Brain pericyte (primary cell): ENCODE measurements around the gene ANKRD40.
"Not testable (repeated sequence)": the region's sequence is repeated elsewhere in the genome, so short reads cannot be mapped to it uniquely, and the experiment has no call there.

Experiments used
- DNase-seq: peaks from one replicate; pipeline ENCODE4 v3.0.0-alpha.2; 2012; ENCODE audit warnings: low read depth, low spot score

ANKRD40 gene

GRCh38 chr17:50712641-50713040 is 4.9 kb upstream of the ANKRD40 start:
- DNase-seq: no peak

- no peak for DNase-seq
These were observed 2.9 kb upstream of the ANKRD40 start for GRCh38 chr17:50710650-50711049.

DNA sequence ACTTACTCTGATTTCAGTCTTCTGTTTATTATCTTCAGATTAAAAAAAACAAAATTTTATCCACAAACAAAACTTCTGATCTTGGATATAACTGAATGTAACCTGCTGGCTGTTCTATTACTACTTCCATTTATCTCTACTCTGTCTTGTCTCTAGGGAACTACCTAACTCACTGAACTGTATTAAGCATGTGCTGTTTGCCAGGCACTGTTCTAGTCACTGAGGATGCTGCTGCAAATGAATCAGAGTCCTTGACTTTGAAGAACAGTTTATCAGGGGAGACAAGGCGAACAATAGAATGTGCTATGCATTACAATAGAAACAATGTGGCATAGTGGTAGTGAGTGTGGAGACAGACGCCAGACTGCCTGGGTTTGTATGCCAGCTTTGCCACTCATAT is 2.3 kb upstream of the ANKRD40 start:
- no peak for DNase-seq

DNA sequence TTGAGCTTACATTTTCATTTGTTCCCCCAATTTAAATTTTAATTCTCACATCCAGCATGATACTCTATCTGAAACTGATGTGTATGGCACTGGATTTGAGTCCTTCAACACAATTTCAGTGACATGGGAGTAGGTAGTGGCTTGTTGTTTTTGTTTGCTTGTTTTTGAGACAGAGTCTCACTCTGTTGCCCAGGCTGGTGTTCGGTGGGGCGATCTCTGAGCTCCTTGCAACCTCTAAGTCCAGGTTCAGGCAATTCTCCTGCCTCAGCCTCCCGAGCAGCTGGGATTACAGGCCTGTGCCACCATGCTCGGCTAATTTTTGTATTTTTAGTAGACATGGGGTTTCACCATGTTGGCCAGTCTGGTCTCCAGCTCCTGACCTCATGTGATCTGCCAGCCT is 1.3 kb upstream of the ANKRD40 start:
- not testable (repeated sequence) for DNase-seq

- DNase-seq: peak; percentile 39
These were observed 611 bp upstream of the ANKRD40 start for GRCh38 chr17:50708050-50709000.

GRCh38 chr17:50703162-50703561 is 4.6 kb downstream of the ANKRD40 start:
- DNase-seq: no peak

DNA sequence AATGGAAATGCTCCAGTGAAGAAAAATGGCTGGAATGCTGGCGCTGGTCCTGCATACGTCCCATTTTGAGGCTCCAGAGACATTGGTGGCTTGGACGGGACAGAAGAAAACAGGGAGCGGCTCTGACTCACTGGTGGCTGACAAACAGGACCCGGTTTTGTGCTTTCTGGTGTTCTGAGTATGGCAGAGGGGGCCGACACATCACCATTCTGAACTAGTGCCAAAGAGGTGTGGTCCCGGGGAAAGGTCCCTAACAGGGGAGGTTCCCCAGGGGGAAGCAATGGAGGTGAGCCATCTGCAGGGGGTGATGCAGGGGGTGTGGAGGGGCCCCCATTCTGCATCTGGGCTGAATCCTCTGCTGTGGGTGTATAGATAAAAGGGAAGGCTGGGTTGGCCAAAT is 8.3 kb downstream of the ANKRD40 start:
- DNase-seq: no peak

DNA sequence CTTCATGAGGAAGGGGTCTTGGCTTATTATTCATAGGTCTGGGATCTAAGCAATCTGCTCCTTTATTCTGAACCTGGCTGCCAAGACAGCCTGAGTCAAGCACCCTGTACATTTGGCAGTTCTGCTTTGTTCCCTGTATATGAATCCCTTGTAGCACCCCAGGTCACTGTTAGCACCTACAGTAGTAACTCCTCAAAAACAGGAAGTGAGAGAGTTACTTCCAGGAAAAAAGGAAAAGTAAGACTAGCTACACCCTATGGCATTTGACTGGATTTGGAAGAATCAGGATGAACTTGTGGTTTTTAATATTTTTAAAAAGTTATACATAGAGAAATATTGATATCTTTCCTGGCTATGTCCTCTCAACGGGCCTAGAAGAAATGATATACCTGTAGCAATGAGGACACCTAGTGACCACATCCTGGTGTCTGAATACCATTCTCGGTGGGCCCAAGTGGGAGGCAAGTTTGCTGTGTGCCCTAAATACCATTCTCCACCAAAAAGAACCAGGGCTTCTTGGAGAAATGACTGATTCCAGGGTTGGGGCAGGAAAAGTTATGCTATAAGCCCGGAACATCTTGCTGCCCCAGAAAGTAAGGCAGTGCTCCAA is 9.9 kb downstream of the ANKRD40 start:
- DNase-seq: no peak

DNA sequence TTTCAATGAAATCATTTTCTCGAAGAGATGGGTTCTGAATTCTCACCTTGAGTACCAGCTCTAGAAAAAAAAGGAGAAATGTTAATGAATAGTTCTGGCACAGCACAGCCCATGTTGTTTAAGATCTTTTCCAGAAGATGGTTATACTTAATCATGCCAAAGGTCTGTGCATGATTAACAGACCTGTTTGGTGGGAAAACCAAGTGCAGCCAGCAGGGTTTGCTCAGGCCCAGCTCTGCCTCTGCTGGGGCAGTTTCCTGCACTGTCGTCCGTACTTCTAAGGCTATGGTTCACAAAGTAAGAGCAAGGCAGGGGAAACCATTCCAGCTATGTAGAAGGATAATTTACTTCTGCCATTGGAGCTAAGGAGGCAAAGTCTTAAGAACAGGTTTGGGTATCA is 10.7 kb downstream of the ANKRD40 start:
- DNase-seq: no peak

DNA sequence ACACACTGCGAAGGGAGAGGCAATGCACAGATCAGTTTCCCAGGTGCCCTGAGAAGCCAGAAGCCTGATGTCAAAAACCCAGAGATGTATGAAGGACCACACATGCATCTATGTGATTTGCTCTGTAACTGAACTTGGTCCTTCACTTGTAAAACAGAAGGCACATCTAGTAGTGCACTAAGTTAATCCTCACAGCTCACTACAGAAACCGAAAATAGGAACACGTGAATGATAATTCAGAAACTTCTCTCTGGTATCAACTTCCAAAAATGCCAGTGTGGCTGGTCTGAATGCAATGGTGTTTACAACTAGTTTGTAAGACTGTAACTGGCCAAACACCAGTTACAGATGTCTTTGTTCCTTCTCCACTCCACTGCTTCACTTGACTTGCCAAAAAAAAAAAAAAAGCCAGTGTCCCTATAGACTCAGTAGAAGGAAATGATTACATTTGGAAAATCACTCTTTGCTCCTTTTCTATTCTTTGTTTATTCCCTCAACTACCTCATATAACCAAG is 11.3 kb downstream of the ANKRD40 start:
- DNase-seq: no peak

DNA sequence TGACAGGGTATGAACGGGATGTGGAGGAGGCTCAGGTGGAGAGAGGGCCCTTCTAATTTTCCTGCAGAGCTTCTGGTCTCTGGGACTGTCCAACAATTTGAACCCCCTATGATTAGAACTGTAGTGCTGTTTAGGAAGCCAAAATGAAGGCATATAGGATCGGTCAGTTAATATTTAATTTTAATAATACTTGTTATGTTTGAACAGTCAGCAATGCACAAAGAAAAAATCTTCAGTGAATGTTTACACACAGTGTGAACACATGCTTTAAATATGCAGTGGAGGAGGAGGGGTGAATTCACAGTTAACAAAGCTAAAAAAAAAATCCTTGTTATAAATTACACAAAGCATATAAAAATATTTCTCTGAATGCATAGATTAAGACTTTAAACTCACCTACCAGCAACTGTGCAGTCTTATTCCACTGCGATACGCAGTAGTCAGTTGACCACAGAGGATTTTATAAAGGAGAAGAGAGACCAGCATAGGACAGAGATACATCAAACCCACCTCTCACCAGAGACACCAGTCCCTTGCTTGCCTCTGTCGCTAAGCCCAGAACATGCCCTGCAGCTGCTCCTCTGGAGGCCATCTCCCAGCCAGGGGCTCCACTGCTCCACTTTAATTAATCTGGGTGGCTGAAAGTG is 14.6 kb downstream of the ANKRD40 start:
- no peak for DNase-seq

DNA sequence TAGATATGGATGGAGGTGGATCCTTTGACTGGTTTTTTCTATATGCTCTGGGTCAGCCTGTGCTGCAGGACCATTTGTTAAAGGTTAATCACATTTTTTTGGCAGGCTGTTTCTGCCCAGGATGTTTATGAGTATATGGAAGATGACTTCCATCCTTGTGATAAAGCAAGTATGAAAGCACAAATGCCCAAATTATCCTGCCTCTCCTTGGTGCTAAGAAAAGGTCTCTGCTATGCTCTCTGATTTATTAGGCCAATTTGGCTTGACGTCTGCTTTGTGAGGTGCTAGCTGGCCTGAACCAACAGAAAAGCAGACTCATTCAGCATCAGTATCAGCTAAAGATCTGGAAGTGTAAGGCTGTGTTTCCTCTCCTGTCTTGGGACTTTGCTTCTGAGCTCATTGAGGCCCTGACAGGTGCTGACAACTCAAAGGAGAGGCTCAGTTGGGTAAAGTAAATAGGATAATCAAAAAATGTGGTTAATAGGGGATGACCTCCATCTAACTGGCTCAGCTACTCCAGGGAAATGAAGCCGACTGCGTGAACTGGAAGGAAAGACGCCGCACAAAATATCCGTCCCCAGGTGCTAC is 15.2 kb downstream of the ANKRD40 start:
- DNase-seq: no peak

DNA sequence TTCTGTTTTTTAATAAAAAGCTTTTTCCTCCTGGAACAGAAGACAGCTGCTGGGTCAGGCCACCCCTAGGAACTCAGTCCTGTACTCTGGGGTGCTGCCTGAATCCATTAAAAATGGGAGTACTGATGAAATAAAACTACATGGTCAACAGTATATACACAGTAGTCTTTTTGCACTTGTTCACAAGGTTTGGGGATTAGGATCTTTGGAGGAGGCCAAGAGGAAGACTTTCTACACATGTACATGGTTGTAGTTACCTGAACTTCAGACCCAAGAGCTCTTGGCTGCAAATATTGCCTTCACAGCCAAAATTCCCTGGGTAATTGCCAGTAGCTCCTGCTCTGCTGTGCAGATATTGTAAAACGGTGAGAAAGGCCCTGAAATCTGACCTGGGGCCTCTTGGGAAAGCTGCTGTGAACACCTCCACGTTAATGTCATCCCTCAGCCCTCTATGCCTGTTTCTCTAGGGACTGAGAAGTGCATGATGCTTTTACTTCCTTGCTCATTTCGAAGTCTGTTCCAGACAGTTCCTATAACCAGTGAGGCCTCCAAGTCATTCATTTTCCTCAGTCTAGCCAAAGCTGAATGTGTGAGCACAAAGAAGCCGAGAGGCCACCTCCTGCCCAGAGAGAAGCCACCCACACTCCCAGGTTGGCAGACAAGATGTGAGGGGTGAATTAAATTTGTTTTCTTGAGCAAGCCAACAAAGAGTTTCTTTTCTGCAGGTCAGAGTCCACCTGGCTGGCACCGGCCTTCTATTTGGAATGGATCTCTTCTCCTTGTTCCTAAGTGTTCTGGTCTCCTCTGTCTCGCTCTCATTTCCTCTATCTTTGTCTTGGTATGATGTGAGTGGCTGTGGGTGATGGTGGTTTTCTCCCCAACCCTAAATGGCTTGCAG is 15.9 kb downstream of the ANKRD40 start:
- no peak for DNase-seq

- DNase-seq: no peak
These were observed 16.7 kb downstream of the ANKRD40 start for GRCh38 chr17:50690887-50691549.

DNA sequence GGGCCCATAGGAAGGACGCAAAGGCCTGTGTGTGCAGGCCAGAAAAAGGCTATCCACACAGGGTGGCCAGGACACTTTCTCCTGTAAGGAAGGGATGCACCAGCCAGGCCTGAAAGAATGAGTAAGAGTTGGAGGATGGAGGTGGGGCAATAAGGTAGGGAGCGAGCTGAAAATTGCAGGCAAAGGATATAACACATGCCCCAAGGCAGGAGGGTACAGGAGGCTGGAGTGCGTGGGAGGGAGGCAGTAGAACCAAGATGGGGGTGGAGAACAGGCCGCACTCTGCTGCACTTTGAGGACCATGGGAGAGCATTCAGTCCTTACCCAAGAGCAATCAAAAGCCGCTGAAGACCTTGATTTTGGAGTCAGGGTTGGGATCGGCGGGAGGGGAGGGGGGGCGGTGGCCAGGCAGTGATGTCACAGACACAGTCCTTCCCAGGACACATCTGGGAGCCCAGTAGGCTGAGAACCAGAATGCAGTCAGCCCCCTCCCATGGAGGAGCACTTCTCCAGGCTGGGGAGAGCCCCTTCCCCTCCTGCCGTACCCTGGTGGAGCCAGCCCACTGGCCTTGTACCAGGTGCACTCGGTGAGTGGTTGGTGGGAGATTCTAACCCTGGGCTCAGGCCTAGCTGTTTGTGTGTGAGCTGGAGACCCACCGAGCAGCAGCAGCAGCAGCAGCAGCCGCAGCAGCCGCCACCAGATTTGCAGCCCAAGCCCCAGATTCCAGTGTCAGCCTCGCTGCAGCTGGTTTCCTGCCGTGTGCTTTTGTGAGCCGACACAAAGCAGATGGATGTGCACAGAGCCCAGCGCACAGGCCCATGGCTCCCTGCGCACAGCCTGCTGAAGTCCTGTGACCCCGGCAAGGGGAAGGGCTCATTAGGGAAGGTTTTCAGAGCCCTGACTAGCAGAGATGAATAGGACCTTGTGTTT is 17.5 kb downstream of the ANKRD40 start:
- no peak for DNase-seq

DNA sequence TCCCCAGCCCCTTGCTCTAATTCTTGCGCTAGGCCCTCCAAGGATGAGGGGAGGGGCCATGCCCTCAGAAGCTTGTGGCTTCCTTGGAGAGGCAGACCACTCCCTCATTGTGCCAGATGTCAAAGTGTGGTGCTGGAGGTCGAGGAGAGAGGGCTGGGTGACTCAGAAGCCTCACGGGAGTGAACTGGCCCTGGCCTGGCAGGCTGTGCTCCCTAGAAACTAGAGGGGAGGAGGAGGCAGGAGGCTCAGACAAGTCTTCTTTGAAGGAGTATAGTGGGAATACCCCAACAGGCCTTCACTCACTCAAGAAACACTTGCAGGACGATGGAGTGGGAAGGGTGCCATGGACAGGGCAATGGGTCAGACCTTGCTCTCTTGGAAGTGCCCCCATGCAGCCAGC is 18.5 kb downstream of the ANKRD40 start:
- DNase-seq: no peak

DNA sequence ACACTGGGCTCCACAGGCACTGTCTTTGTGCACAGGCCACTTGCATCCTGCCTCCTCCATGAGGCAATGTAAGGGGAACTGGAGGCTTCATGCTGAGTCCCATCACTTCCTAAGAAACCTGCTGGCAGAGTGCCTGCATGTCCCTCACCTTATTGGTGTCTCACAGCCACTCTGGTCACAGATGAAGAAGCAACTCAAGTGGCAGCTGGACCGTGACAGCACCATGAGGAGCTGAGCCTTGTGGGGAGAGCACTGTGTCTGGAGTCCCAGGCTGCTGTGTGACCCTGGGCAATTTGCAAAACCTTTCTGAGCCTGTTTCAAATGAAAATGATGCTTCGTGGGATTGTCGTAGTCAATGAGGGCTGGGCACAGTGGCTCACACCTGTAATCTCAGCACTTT is 19.5 kb downstream of the ANKRD40 start:
- DNase-seq: no peak

GRCh38 chr17:50687200-50688066 is 20.3 kb downstream of the ANKRD40 start:
- DNase-seq: no peak
